Activated T-cell treated with anti-CD3 and anti-CD28 coated beads for 24 hours (primary cell): ENCODE data around the gene IL3RA.
"Not testable (repeated sequence)": the region's sequence is repeated elsewhere in the genome, so short reads cannot be mapped to it uniquely, and the experiment has no call there.

Experiments used
- DNase-seq: peaks from one replicate; pipeline ENCODE4 v3.0.0-alpha.2; 2020; ENCODE audit warnings: low read depth

The IL3RA gene

GRCh38 chrX:1425381-1425780 is 88.8 kb downstream of the IL3RA start:
- DNase-seq: no peak

GRCh38 chrX:1426321-1426720 is 89.7 kb downstream of the IL3RA start:
- not testable (repeated sequence) for DNase-seq

GRCh38 chrX:1427756-1428155 is 91.2 kb downstream of the IL3RA start:
- no peak for DNase-seq

GRCh38 chrX:1430451-1430850 is 93.9 kb downstream of the IL3RA start:
- DNase-seq: no peak
